GM19193 (cell line): Measurements from ENCODE around the gene ATP5PF.

ENCODE experiments used
- POLR2A ChIP-seq: IDR thresholded peaks from 4 replicates; pipeline ENCODE4 v1.6.1; 2011; ENCODE audit not compliant: insufficient read depth, insufficient read length; ENCODE audit errors: extremely low read depth

Gene ATP5PF

DNA sequence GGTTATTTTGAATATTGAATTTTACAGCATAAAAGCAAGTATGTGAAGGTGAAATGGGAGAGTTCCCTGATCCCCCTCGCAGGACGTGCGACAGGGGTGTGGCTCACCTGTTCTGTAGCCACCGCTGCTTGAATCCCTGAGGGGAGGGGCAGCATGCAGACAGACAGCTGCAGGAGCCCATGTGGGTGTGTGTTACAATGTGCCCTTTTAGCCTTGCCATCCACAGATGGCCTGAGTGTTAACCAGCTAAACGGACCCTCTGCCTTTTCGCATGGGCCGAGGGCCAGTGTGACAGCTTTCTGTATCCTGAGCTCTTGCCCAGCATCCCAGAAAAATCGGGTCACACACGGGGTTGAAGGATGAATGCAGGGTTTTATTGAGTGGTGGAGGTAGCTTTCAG, 52.3 kb downstream of the ATP5PF start:
- TF ChIP-seq POLR2A, result no peak

DNA sequence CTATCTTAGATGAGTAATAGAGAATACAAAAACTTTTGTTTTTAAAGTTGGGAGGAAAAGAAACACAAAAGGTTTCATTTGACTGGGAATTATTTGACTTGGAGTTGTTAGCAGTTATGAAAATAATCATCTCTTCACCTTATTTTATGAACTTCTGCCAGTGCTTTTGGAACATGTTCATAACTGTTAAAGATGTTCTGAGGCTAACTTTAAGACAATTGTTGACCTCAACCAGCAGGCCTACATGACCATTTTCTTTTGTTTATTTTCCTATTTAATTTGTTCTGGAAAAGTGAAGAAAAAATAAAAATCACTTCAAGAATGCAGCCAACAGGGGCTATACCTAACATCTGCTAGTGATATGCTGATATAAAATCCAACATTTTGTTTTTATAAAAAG, 58.3 kb downstream of the ATP5PF start:
- TF ChIP-seq POLR2A, result no peak
